ENCODE results near the gene SETBP1.
A peak's percentile ranks its signal among the peaks of the same experiment; 100 is the strongest.

Gene SETBP1

GRCh38 chr18:44849361-44849760 lies 168.7 kb downstream of the SETBP1 start:
- DNase-seq: no peak

GRCh38 chr18:44850001-44850400 lies 169.3 kb downstream of the SETBP1 start:
- no peak for DNase-seq

GRCh38 chr18:44851856-44852621 lies 171.4 kb downstream of the SETBP1 start:
- no peak for DNase-seq

- DNase-seq: peak; percentile 23
Observed at GRCh38 chr18:44852818-44853217, 172.1 kb downstream of the SETBP1 start.

GRCh38 chr18:44853430-44853829 lies 172.7 kb downstream of the SETBP1 start:
- no peak for DNase-seq

GRCh38 chr18:44855681-44856080 lies 175.0 kb downstream of the SETBP1 start:
- no peak for DNase-seq

- no peak for DNase-seq
Observed at GRCh38 chr18:44856157-44856556, 175.5 kb downstream of the SETBP1 start.

DNA sequence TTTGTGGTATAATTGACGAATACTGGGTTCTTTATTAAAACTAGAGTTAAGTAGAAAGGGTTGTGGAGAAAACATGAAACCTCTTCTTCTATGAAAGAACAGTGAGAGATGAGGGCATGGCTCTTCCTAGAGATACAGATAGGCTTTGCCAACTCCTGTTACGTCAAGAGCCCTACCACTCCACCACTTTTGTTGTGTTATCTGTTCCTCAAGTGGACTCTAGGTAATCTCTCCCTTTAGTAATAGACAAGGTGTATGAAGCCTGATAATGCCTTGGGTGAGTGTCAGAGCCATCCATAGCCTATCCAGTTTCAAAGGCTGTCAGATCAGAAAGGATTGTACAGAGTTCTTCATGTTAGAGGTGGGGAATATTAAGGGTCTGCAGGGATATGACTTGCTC lies 176.4 kb downstream of the SETBP1 start:
- no peak for DNase-seq

GRCh38 chr18:44857744-44858491 lies 177.2 kb downstream of the SETBP1 start:
- DNase-seq: no peak

DNA sequence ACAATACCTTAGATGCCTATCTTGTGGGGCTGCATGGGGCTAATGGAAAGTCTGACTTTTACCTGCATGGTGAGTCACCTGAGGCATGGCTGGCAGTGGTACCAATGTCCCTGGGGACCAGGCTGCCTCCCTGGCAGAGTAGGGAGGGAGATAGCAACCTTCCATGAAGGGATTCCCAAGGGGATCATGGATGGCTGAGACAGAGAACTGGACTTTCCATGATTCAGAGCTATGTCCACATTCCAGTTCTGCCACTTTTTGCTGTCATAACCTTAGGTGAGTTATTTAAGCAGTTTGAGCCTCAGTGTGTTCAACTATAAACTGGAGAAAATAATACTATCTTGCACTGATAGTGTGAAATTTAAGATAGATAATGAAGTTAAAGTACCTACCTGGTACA lies 178.6 kb downstream of the SETBP1 start:
- no peak for DNase-seq

DNA sequence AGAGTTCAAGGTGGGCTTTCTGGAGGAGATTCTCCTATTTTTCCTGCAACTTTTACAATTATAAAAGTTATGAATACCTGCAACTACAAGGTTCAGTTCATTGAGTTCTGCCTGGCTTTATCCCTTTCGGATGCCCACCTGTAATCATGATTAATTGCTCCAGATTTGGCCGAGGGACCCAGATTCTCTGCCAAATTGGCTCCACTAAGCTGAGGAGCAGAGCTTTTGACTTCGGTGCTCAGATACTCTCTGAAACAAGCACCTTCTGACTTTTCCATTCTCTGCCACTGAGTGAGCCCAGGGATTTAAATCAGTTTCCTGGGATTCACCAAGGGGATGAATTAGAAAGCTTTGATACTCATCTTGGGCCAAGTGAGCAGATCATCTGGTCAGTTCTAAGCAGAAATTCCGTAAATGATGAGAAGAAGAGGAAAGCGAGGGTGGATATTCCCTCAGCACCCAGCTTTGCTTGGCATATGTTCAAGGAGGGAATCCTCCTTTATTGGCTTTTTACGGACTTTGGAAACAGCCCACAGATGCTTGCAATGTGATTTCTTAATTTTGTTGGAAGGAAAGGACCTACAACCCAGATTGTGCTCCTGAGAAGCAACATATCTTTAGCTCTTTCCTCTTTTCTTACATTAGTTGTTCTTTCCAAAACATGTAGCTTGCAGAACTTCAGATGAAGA lies 179.2 kb downstream of the SETBP1 start:
- no peak for DNase-seq

- no peak for DNase-seq
Observed at GRCh38 chr18:44862112-44862511, 181.4 kb downstream of the SETBP1 start.

DNA sequence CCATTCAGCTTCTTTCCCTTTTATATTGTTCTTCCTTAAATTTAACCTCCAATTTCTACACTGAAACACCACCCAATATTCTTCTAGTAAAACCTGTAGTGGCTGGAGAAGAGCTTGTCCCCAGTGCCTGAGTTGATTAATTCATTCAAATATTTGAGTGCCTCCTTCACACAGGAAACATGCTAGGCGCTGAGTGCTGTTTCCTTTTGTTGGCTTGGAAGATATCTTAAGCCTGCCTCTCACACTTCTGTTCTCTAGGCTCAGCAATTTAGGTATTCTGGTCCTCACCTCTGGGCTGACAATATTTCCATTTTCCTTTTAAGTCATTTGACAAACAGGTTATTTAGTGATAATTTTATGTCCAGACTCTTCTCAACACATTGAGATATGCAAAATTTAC lies 185.4 kb downstream of the SETBP1 start:
- DNase-seq: no peak

- no peak for DNase-seq
Observed at GRCh38 chr18:44869533-44869932, 188.8 kb downstream of the SETBP1 start.

- no peak for DNase-seq
Observed at GRCh38 chr18:44870631-44871502, 190.2 kb downstream of the SETBP1 start.

DNA sequence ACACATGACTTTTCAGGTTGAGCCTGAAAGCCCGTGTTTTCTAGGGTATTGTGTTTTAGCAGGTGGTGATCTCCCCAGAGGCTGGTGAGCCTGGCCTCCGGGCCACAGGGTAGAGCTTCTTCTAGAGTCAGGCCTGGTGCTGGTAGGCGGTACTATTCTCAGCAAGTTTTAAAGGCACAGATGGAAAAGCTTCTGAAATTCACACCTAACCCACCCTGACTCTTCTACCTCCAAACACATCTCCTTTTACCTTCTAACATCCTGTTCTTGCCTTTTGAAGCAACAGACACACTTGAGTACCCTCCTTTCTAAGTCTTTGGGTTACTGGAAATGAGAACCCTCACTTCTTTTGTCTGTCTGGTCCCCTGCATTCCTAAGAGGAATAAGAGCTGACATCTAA lies 191.1 kb downstream of the SETBP1 start:
- no peak for DNase-seq

- no peak for DNase-seq
Observed at GRCh38 chr18:44876024-44876423, 195.3 kb downstream of the SETBP1 start.

GRCh38 chr18:44876755-44877154 lies 196.1 kb downstream of the SETBP1 start:
- DNase-seq: no peak

GRCh38 chr18:44878335-44878734 lies 197.6 kb downstream of the SETBP1 start:
- DNase-seq: no peak

GRCh38 chr18:44880170-44880569 lies 199.5 kb downstream of the SETBP1 start:
- no peak for DNase-seq

DNA sequence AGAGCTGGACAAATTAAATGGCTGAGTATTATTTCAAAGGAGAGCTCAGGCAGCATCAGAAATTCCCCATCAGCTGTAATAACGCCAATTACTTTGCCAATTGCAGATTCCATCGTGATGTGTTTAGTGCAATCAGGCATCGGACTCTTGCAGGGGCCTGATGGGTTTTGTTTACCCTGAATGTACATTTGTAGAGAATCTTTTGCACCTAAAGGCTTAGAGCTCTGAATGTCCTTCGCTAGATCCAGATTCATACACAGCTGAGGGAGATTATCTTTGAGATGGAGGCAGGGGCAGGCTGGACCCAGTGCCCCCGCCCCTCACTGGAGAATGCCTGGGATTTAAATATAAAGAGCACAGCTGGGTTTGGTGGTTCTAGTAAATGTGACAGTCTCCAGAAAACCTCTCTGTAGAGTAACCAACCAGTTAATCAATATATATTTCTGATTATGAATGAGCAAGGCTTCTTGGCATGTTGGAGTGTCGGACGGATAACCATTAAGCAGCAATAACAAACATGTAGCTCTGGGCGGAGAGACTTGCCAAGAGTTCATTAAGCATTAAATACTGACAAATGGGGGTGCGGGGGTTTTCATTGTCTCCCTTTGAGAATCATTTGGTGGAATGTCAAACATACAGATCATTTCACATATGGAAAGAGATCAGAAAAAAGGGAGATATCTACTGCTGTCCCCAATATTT lies 200.9 kb downstream of the SETBP1 start:
- no peak for DNase-seq
